ENCODE measurements around the gene JPT1.

GRCh38 chr17:75181110-75181509 is 26.8 kb upstream of the JPT1 start:
- TF ChIP-seq, protein P1, sequence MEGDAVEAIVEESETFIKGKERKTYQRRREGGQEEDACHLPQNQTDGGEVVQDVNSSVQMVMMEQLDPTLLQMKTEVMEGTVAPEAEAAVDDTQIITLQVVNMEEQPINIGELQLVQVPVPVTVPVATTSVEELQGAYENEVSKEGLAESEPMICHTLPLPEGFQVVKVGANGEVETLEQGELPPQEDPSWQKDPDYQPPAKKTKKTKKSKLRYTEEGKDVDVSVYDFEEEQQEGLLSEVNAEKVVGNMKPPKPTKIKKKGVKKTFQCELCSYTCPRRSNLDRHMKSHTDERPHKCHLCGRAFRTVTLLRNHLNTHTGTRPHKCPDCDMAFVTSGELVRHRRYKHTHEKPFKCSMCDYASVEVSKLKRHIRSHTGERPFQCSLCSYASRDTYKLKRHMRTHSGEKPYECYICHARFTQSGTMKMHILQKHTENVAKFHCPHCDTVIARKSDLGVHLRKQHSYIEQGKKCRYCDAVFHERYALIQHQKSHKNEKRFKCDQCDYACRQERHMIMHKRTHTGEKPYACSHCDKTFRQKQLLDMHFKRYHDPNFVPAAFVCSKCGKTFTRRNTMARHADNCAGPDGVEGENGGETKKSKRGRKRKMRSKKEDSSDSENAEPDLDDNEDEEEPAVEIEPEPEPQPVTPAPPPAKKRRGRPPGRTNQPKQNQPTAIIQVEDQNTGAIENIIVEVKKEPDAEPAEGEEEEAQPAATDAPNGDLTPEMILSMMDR (IDR thresholded peaks at IDR 0.05; ENCODE audit: low read depth, low read length) = no peak
- no peak for TF ChIP-seq EZH2phosphoT487 (IDR thresholded peaks at IDR 0.05; ENCODE audit: low read depth)
